PC-3 (cell line): ENCODE data around the gene RIMS4.

Source experiments
- CTCF ChIP-seq: fragments of 300-600 bp; sonication (generic); conservative IDR thresholded peaks from 2 replicates; pipeline ENCODE4 v1.5.1; 2017; ENCODE audit warnings: antibody characterized with exemption, low read depth, mild to moderate bottlenecking, low read length
- EZH2 ChIP-seq: fragments of 300-600 bp; sonication (generic); IDR thresholded peaks from one replicate; pipeline ENCODE4 v1.6.1; 2017; ENCODE audit warnings: antibody characterized with exemption, mild to moderate bottlenecking, low read length; ENCODE audit not compliant: unreplicated experiment
- EZH2phosphoT487 ChIP-seq: fragments of 300-600 bp; sonication (generic); IDR thresholded peaks from 2 replicates; pipeline ENCODE4 v1.6.1; 2018; ENCODE audit warnings: mild to moderate bottlenecking, antibody characterized with exemption, low read length, borderline replicate concordance

DNA sequence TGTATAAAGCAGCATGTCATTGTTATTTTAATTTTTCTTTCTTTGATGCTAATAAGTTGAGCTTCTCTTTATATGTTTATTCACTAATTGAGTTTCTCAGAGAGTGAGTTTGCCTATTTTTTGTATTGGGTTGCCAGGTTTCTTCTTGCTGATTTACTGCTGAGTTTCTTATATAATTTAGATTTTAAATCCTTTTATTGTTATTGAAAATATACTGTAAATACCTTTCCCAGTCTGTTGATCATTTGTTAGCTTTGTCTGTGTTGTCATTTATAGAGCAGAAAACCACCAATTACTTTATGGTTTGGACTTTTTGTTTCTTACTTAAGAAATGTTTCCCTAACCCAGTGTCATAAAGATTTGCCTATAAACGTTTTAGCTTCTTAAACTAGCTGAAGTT is 17.1 kb upstream of the RIMS4 start:
- TF ChIP-seq EZH2 (no peak), CTCF (no peak), EZH2phosphoT487 (no peak)
